Activated CD4-positive, CD25-positive, alpha-beta regulatory T cell treated with anti-CD3 and anti-CD28 coated beads, Interleukin-2, amount 50 U/mL, for 72 hours (primary cell): ENCODE measurements around the gene SLIT1.

ENCODE experiments used
- DNase-seq: peaks from one replicate; pipeline ENCODE4 v3.0.0; 2021

SLIT1 gene

GRCh38 chr10:96949039-96949683 is 236.6 kb downstream of the SLIT1 start:
- no peak for DNase-seq
